PC-3 (cell line): ENCODE results near the gene SELE.

Experiments used
- CTCF ChIP-seq: fragments of 300-600 bp; sonication (generic); conservative IDR thresholded peaks from 2 replicates; pipeline ENCODE4 v1.5.1; 2017; ENCODE audit warnings: antibody characterized with exemption, low read depth, mild to moderate bottlenecking, low read length
- EZH2 ChIP-seq: fragments of 300-600 bp; sonication (generic); IDR thresholded peaks from one replicate; pipeline ENCODE4 v1.6.1; 2017; ENCODE audit warnings: antibody characterized with exemption, mild to moderate bottlenecking, low read length; ENCODE audit not compliant: unreplicated experiment

- TF ChIP-seq CTCF (peak; percentile 17; the same call in 1 of the 2 replicates), EZH2 (no peak)
Measured at GRCh38 chr1:169699707-169700106, 34.2 kb downstream of the SELE start.
